OCI-LY7 (cell line): ENCODE measurements around the gene GPR84. TPM values are rescaled to one million over a fixed set of nuclear protein-coding genes. Genes with fewer than 3 reads are reported as not detected.

Experiments used
- BruUV-seq: library from RNA; stranded (reverse); fragments of 400-500 nt; replicated peaks from 2 replicates; lab custom pipeline; 2021; lab: Mats Ljungman, UMichigan
- CTCF ChIA-PET: fragments of 300-600 bp; sonication (Branson Sonifier 250); formaldehyde crosslinking; loops from one replicate; lab custom pipeline; 2022; ENCODE audit warnings: antibody characterized with exemption; ENCODE audit not compliant: unreplicated experiment; lab: Charles Lee
- POLR2A ChIA-PET: fragments of 300-600 bp; sonication (Branson Sonifier 250); formaldehyde crosslinking; loops from one replicate; lab custom pipeline; 2022; ENCODE audit warnings: antibody characterized with exemption; lab: Charles Lee
- DNase-seq: peaks from one replicate; pipeline ENCODE4 v3.0.0-alpha.2; 2015; ENCODE audit warnings: low spot score
- H2AFZ ChIP-seq: fragments of 200-600 bp; sonication (generic), shearing (Covaris generic); 2 replicates; pipeline ENCODE4 v1.6.1; 2014; ENCODE audit warnings: mild to moderate bottlenecking, antibody characterized with exemption, low read length, moderate library complexity
- H3K27ac ChIP-seq: fragments of 200-600 bp; sonication (generic); 2 replicates; pipeline ENCODE4 v1.5.1; 2014; ENCODE audit warnings: mixed run types, low read depth, mild to moderate bottlenecking, moderate library complexity, low read length, inconsistent platforms; ENCODE audit not compliant: poor library complexity, severe bottlenecking
- H3K36me3 ChIP-seq: fragments of 200-600 bp; sonication (generic); 2 replicates; pipeline ENCODE4 v1.6.1; 2014; ENCODE audit warnings: mild to moderate bottlenecking, antibody characterized with exemption, low read length, moderate library complexity, mixed read lengths; ENCODE audit not compliant: insufficient read depth
- H3K4me1 ChIP-seq: fragments of 200-600 bp; sonication (generic); 2 replicates; pipeline ENCODE4 v1.5.1; 2014; ENCODE audit warnings: mild to moderate bottlenecking, low read length; ENCODE audit not compliant: insufficient read depth, poor library complexity, severe bottlenecking
- H3K4me2 ChIP-seq: fragments of 200-600 bp; sonication (generic); 2 replicates; pipeline ENCODE4 v1.6.1; 2014; ENCODE audit warnings: mild to moderate bottlenecking, low read length
- H3K4me3 ChIP-seq: fragments of 200-600 bp; sonication (generic); 2 replicates; pipeline ENCODE4 v1.5.1; 2014; ENCODE audit warnings: mild to moderate bottlenecking, low read depth, low read length; ENCODE audit not compliant: poor library complexity, severe bottlenecking
- H3K79me2 ChIP-seq: fragments of 200-600 bp; sonication (generic); 2 replicates; pipeline ENCODE4 v1.6.1; 2016; ENCODE audit warnings: low read depth, mild to moderate bottlenecking, low read length, moderate library complexity, mixed read lengths; ENCODE audit not compliant: insufficient read depth
- H3K9me2 ChIP-seq: fragments of 200-600 bp; sonication (generic); 2 replicates; pipeline ENCODE4 v1.6.1; 2016; ENCODE audit warnings: mild to moderate bottlenecking, low read length, mixed read lengths; ENCODE audit not compliant: insufficient read depth
- H3K9me3 ChIP-seq: fragments of 200-600 bp; sonication (generic); 2 replicates; pipeline ENCODE4 v1.6.1; 2014; ENCODE audit warnings: mild to moderate bottlenecking, mixed run types, low read length, mixed read lengths
- H4K20me1 ChIP-seq: fragments of 200-600 bp; sonication (generic); 2 replicates; pipeline ENCODE4 v1.6.1; 2014; ENCODE audit warnings: mild to moderate bottlenecking, antibody characterized with exemption, low read length, moderate library complexity, mixed read lengths; ENCODE audit not compliant: insufficient read depth
- EZH2phosphoT487 ChIP-seq: fragments of 200-600 bp; sonication (generic); IDR thresholded peaks from 2 replicates; pipeline ENCODE4 v1.6.1; 2018; ENCODE audit warnings: low read depth, borderline replicate concordance, mild to moderate bottlenecking, mixed run types, antibody characterized with exemption, low read length, moderate library complexity, mixed read lengths
- intact Hi-C: fragments of 100-400 bp; cut with micrococcal nuclease; formaldehyde crosslinking; loops from one replicate; pipeline ENCODE4 v1.10.0; 2022; ENCODE audit not compliant: unreplicated experiment
- total RNA-seq, 2 experiments: library from RNA; depleted of rRNA in 1 of 2; stranded (reverse); fragments of >200 nt in 1 of 2; shearing (Covaris generic) in 1 of 2; gene quantifications; 2 replicates each; pipeline ENCODE4 v1.2.3, GENCODE V29; 2014 to 2022
- TF ChIP-seq, protein P1 (sequence below): fragments of 200-600 bp; sonication (generic); conservative IDR thresholded peaks from 2 replicates; pipeline ENCODE4 v1.5.1; 2014; ENCODE audit warnings: mild to moderate bottlenecking, antibody characterized with exemption, low read length, moderate library complexity, mixed read lengths

GPR84 gene
- total RNA-seq, 2 experiments from 2014 or later: 0.30 TPM; not detected in 1

GRCh38 chr12:54352891-54353874, 11.1 kb downstream of the GPR84 start:
- Histone ChIP-seq H3K4me1 (peaks cover 21% of the 10 kb centered on the region), H3K79me2 (no peaks in the 10 kb centered on the region), H3K9me2 (no peaks in the 10 kb centered on the region), H2AFZ (no peak overlapping the region), H3K9me3 (no peaks in the 10 kb centered on the region), H3K4me2 (no peak overlapping the region), H4K20me1 (no peaks in the 10 kb centered on the region), H3K27ac (no peak overlapping the region), H3K36me3 (peaks cover 32% of the 10 kb centered on the region; the same call in 1 of the 2 replicates), H3K4me3 (no peak overlapping the region)
- TF ChIP-seq, protein P1, sequence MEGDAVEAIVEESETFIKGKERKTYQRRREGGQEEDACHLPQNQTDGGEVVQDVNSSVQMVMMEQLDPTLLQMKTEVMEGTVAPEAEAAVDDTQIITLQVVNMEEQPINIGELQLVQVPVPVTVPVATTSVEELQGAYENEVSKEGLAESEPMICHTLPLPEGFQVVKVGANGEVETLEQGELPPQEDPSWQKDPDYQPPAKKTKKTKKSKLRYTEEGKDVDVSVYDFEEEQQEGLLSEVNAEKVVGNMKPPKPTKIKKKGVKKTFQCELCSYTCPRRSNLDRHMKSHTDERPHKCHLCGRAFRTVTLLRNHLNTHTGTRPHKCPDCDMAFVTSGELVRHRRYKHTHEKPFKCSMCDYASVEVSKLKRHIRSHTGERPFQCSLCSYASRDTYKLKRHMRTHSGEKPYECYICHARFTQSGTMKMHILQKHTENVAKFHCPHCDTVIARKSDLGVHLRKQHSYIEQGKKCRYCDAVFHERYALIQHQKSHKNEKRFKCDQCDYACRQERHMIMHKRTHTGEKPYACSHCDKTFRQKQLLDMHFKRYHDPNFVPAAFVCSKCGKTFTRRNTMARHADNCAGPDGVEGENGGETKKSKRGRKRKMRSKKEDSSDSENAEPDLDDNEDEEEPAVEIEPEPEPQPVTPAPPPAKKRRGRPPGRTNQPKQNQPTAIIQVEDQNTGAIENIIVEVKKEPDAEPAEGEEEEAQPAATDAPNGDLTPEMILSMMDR: no peak
- TF ChIP-seq EZH2phosphoT487: no peak
- ChIA-PET POLR2A (interaction anchor here (0.7 to 1.0 kb wide), 2 partner anchors 43 to 46 kb away, joined by 3 read pairs; no protein-coding TSS in a partner anchor), CTCF (interaction anchor here (0.6 to 0.7 kb wide), 3 partner anchors 28 to 682 kb away, joined by 4 to 9 read pairs (median 7); partner anchors contain the start of gene COPZ1)
- no TSS peak for BruUV-seq
- DNase-seq: no peak
- intact Hi-C loops: loop anchor here (10.0 kb wide), 1 partner anchor 338 kb away; no protein-coding TSS in a partner anchor

GRCh38 chr12:54352022-54352531, 12.2 kb downstream of the GPR84 start:
- Histone ChIP-seq H3K4me3 (no peak overlapping the region), H4K20me1 (no peaks in the 10 kb centered on the region)
- intact Hi-C loops: loop anchor here (10.0 kb wide), 1 partner anchor 337 kb away; no protein-coding TSS in a partner anchor

More at GRCh38 chr12:54352022-54352531, 12.2 kb downstream of the GPR84 start:
- H3K79me2 ChIP-seq: no peaks in the 10 kb centered on the region
- no peak overlapping the region for H3K27ac ChIP-seq
- no peaks in the 10 kb centered on the region for H3K9me2 ChIP-seq
- ChIA-PET CTCF (no interaction called here), POLR2A (no interaction called here)
- H3K4me2 ChIP-seq: no peak overlapping the region
- H3K4me1 ChIP-seq: peaks cover 10% of the 10 kb centered on the region
- no peak overlapping the region for H2AFZ ChIP-seq
- no TSS peak for BruUV-seq
- no peak for DNase-seq
- H3K36me3 ChIP-seq: peaks cover 43% of the 10 kb centered on the region
- H3K9me3 ChIP-seq: no peaks in the 10 kb centered on the region
- TF ChIP-seq, protein P1: no peak
- TF ChIP-seq EZH2phosphoT487: no peak
